GM19043 (cell line): ENCODE measurements around the gene CPAMD8.
"Not testable (repeated sequence)": the region's sequence is repeated elsewhere in the genome, so short reads cannot be mapped to it uniquely, and the experiment has no call there.

Experiments
- ATAC-seq: cut with Tn5 transposase; IDR thresholded peaks from one replicate; pipeline ENCODE4 v1.9.1; 2021; ENCODE audit warnings: low read depth; ENCODE audit not compliant: unreplicated experiment

The CPAMD8 gene

DNA sequence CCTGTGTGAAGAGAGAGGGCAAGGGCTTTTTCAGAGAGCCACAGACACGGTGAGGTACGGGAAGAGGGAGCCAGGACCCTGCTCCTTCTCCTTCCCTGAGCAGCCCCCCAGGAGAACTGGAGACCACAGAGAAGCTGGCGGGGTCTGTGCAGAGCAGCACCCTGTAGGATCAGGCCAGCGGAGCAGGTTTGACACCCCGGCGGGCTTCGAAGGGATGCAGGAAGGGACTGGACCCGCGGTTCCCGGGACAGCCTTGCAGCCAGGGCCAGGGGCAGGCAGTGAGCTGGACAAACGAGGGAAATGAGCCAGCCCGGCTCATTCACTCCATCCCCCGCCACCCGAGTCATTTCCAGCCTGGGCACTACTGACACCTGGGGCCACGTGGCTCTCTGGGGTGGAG is 22.2 kb downstream of the CPAMD8 start:
- ATAC-seq: no peak

DNA sequence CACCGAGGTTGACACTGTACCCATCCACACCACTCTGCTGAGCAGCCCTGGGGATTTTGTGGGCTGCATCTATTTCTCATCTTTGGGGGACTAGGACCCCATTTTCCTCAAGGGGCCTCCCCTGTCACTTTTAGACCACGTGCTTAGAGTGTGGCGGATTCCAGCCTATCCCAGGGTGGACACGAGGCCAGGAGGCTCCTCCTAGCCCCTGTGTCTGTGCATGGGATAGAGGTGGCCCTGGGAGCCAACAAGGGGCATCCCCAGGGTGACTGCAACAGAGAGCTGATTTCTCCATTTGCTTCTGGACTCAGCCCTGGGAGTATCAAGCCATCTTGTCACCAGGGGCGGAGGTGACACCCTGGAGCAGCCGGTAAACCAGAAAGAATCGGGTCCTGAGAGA is 24.2 kb downstream of the CPAMD8 start:
- no peak for ATAC-seq

DNA sequence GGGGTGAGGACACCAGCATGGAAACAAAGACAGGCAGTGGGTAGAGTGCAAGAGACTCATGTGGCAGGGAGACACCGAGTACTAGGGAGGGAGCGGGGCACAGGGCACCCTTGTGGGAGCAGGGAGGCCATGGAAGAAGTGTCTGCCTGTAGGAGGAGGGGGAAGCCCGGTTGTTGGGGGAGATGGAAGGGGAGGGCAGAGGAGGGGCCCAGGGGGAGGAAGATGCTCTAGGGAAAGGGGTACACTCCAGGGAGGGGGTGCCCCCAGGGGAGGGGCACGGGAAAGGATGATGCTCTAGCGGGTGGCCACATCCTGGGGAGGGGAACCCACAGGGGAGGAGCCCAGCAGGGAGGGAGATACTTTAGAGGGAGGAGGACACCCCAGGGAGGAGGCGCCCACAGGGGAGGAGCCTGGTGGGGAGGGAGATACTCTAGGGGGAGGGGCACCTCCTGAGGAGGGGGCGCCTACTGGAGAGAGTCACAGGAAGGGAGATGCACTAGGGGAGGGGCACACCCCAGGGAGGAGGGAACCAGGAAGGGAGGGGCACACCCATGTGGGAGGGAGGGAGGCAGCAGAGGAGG is 24.9 kb downstream of the CPAMD8 start:
- ATAC-seq: no peak

DNA sequence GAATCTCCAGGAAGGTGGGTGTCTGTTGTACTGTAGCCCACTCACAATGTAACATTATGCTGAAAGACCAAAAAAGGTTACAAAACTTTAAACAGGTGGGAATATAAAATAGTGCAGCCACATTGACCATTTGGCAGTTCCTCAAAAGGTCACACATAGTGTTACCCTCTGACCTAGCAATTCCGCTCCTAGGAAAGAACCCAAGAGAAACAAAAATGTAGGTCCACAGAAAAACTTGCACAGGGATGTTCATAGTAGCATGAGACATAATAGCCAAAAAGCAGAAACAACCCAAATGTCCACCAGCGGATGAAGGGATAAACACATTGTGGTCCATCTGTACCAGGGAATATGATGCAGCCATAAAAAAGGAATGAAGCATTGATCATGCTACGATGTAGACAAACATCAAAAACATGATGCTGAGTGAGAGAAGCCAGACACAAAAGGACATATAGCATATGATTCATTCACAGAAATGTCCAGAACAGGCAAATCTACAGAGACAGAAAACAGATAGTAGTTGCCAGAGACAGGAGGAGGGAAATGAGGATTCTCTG is 27.9 kb downstream of the CPAMD8 start:
- no peak for ATAC-seq

DNA sequence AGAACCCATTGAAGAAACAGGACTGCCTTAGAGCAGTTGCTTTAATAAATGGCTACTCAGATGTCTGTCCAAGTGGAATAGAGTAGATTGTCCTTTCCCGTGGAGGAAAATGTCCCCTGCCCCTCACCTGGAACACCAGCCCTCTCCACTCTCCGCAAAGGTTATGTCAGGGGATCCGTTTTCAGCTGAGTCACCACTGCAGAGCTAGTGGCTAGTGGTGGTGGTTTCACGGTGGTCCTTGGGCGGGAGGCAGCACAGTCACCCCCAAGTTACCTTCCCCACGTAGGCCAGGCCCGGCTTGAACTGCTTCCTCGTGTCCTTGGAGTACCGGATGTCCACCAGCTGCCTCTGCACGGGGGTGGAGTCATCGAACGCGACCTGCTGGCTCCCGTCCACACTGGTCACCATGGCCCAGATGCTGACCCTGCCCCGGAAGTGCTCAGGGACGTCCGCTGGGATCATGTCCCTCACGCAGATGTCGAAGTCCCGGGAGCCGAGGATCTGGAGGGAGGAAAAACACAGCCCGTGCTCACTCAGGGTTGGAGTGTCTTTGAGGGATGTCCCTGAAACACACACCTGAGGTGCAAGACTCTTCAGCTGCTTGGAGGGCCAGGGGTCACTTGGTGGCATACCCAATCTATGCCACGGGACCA is 29.6 kb downstream of the CPAMD8 start:
- ATAC-seq: not testable (repeated sequence)

GRCh38 chr19:16988661-16989060 is 37.9 kb downstream of the CPAMD8 start:
- ATAC-seq: no peak

DNA sequence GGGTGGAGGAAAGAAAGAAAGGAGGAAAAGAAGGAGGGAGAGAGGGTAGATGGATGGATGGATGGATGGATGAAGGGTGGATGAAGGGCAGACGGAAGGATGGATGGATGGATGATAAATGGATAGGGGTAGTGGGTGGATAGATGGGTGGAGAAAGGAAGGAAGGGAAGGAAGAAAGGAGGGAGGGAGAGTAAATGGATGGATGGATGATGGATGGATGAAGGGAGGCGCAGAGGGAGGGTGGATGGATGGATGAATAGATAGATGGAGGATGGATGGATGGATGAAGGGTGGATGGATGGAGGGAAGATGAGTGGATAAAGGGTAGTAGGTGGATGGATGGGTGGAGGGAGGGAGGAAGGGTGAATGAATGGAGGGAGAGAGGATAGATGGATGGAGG is 41.2 kb downstream of the CPAMD8 start:
- no peak for ATAC-seq

DNA sequence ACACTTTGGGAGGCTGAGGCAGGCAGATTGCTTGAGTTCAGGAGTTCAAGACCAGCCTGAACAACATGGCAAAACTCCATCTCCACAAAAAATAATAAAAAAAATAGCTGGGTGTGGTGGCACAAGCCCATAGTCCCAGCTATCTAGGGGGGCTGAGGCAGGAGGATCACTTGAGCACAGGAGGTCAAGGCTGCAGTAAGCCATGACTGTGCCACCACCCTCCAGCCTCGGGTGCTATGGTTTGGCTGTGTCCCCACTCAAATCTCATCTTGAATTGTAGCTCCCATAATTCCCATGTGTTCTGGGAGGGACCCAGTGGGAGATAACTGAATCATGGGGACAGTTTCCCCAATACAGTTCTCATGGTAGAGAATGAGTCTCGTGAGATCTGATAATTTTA is 44.0 kb downstream of the CPAMD8 start:
- ATAC-seq: not testable (repeated sequence)

DNA sequence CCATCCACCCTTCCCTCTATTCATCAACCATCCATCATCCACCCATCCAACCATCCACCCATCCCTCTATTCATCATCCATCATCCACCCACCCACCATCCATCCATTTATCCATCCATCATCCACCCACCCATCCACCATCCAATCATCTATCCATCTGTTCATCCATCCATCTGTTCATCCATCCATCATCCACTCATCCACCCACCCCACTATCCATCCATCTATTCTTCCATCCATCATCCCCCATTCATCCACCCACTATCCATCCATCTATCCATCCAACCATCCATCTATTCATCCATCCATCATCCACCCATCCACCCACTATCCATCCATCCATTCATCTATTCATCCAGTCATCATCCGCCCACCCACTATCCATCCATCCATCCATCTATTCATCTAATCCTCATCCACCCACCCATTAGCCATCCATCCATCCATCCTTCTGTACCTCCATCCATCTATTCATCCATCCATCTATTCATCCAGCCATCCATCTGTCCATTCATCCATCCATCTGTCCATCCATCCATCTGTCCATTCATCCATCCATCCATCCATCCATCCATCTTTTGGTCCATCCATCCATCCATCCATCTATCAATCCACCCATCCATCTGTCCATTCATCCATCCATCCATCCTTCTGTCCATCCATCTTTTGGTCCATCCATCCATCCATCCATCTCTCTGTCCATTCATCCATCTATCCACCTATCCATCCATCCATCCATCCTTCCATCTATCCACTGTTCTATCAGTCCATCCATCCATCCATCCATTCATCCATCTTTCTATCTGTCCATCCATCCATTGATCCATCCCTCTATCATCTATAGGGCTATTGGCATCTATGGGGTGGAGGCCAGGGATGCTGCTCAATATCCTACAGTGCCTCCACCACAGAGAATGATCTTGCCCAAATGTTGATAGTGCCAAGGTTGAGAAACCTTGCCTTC is 47.5 kb downstream of the CPAMD8 start:
- ATAC-seq: no peak

DNA sequence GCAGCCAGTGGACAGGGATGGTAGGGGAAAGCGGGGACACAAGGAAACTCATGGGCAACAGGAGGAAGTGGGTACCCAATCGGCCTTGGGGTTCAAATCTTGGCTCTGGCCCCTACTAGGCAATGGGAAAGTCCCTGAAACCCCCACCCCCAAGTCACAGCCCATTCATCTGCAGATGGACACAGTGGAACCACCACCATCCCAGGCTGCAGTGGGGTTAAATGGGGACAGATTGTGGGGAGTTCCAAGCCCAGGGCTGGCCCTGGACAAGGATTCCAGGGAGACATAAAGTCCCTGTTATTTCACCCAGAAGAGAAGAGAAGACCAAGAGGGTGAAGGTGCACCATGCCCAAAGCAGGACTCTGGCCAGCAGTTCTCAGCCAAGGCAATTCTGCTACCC is 48.5 kb downstream of the CPAMD8 start:
- no peak for ATAC-seq

DNA sequence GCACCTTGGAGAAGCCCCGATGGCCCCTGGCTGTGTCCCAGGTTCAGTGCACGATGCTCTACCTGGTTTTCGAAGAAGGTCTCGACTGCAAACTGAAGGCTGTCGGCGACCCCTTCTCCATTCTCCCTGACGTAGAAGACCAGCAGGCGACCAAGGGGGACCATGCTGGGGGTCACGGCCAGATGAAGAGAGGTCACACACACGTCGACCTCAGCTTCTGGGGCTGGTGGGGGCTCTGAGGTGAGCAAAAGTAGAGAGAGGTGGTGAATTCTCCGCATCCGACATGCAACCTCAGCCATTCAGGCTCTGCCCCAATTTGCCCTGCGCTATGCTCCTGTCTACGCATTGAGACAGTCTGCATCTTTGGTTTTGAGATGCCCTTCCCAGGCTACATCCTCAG is 49.3 kb downstream of the CPAMD8 start:
- no peak for ATAC-seq

GRCh38 chr19:16976446-16976845 is 50.2 kb downstream of the CPAMD8 start:
- no peak for ATAC-seq

- no peak for ATAC-seq
These were observed 55.8 kb downstream of the CPAMD8 start for GRCh38 chr19:16970821-16971220.

- no peak for ATAC-seq
These were observed 57.5 kb downstream of the CPAMD8 start for GRCh38 chr19:16969135-16969534.

DNA sequence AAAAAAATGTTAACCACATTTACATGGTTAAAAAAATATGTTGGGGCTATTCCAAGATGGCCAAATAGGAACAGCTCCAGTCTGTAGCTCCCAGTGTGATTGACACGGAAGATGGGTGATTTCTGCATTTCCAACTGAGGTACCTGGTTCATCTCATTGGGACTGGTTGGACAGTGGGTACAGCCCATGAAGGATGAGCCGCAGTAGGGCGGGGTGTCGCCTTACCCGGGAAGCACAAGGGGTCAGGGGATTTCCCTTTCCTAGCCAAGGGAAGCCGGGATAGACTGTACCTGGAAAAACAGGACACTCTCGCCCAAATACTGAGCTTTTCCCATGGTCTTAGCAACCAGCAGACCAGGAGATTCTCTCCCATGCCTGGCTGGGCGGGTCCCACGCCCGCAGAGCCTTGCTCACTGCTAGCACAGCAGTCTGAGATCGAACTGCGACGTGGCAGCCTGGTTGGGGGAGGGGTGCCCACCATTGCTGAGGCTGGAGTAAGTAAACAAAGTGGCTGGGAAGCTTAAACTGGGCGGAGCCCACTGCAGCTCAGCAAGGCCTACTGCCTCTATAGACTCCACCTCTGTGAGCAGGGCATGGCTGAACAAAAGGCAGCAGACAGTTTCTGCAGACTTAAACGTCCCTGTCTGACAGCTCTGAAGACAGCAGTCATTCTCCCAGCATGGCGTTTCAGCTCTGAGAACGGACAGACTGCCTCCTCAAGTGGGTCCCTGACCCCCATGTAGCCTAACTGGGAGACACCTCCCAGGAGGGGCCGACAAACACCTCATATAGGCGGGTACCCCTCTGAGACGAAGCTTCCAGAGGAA is 65.4 kb downstream of the CPAMD8 start:
- not testable (repeated sequence) for ATAC-seq

DNA sequence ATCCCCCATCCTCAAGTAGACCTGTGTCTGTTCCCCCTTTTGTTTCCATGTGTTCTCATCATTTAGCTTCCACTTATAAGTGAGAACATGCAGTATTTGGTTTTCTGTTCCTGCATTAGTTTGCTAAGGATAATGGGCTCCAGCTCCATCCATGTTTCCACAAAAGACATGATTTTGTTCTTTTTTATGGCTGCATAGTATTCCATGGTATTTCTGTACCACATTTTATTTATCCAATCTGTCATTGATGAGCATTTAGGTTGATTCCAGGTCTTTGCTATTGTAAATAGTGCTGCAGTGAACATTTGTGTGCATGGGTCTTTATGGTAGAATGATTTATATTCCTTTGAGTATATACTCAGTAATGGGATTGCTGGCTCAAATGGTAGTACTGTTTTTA is 68.3 kb downstream of the CPAMD8 start:
- not testable (repeated sequence) for ATAC-seq

- no peak for ATAC-seq
These were observed 68.8 kb downstream of the CPAMD8 start for GRCh38 chr19:16957855-16958254.

GRCh38 chr19:16957151-16957701 is 69.4 kb downstream of the CPAMD8 start:
- no peak for ATAC-seq

DNA sequence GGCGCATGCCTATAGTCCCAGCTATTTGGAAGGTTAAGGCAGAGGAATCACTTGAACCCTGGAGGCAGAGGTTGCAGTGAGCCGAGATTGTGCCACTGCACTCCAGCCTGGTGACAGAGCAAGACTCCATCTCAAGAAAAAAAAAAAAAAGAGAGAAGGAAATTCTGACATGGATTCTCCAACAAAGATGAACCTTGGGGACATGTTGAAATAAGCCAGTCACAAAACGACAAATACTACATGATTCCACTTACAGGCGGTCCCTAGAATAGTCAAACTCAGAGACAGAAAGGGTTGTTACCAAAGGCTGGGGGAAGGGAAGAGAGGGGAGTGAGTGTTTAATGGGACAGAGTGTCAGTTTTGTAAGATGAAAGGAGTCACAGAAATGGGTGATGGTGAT is 71.4 kb downstream of the CPAMD8 start:
- no peak for ATAC-seq

- ATAC-seq: no peak
These were observed 74.6 kb downstream of the CPAMD8 start for GRCh38 chr19:16952046-16952445.
